CD4-positive, alpha-beta memory T cell (primary cell): ENCODE results near the gene C2CD2L. TPM values are rescaled to one million over a fixed set of nuclear protein-coding genes. Genes with fewer than 3 reads are reported as not detected.

Experiments
- CTCF ChIA-PET: fragments of 350-600 bp; sonication (Branson Sonifier 250); formaldehyde crosslinking; loops from one replicate; lab custom pipeline; 2021; ENCODE audit warnings: inconsistent platforms; ENCODE audit not compliant: partially characterized antibody; lab: Charles Lee
- POLR2A ChIA-PET: fragments of 350-600 bp; sonication (Branson Sonifier 250); formaldehyde crosslinking; loops from one replicate; lab custom pipeline; 2021; ENCODE audit not compliant: partially characterized antibody; lab: Charles Lee
- DNase-seq, 5 donors: peaks; one replicate each; pipeline versions ENCODE4 v3.0.0 to v3.0.0-alpha.2; 2020 to 2022; ENCODE audit warnings: mixed read lengths in 1 of 5
- H3K27ac ChIP-seq: one replicate; pipeline ENCODE4 v1.7.0; 2013; ENCODE audit warnings: low read depth, low read length
- H3K27me3 ChIP-seq: 2 replicates; pipeline ENCODE4 v1.7.0; 2013; ENCODE audit warnings: mild to moderate bottlenecking, low read length, moderate library complexity; ENCODE audit not compliant: insufficient read depth
- H3K36me3 ChIP-seq: 2 replicates; pipeline ENCODE4 v1.7.0; 2013; ENCODE audit warnings: mild to moderate bottlenecking, low read length, moderate library complexity; ENCODE audit not compliant: insufficient read depth
- H3K4me1 ChIP-seq: 2 replicates; pipeline ENCODE4 v1.7.0; 2013; ENCODE audit warnings: mild to moderate bottlenecking, low read length, moderate library complexity; ENCODE audit not compliant: insufficient read depth
- H3K4me3 ChIP-seq, 2 donors: one replicate each; pipeline ENCODE4 v1.7.0; 2013; ENCODE audit warnings: low read length in 2 of 2, mild to moderate bottlenecking in 1 of 2
- H3K9me3 ChIP-seq, 2 donors: one replicate each; pipeline ENCODE4 v1.7.0; 2013; ENCODE audit warnings: low read length in 2 of 2, control low read depth in 1 of 2; ENCODE audit not compliant: control insufficient read depth in 1 of 2
- H3K27ac Mint-ChIP-seq, 7 donors: one replicate each; pipeline ENCODE4 v1.8.0; 2020 to 2021; ENCODE audit warnings: mixed read lengths in 7 of 7, mild to moderate bottlenecking in 6 of 7, inconsistent platforms in 3 of 7, moderate library complexity in 3 of 7
- H3K27me3 Mint-ChIP-seq, 2 donors: one replicate each; pipeline ENCODE4 v1.8.0; 2020 to 2021; ENCODE audit warnings: mixed read lengths in 2 of 2
- H3K36me3 Mint-ChIP-seq, 2 donors: one replicate each; pipeline ENCODE4 v1.8.0; 2020 to 2021; ENCODE audit warnings: mixed read lengths in 2 of 2, inconsistent platforms in 1 of 2, mild to moderate bottlenecking in 1 of 2
- H3K4me1 Mint-ChIP-seq, 4 donors: one replicate each; pipeline ENCODE4 v1.8.0; 2020 to 2021; ENCODE audit warnings: mixed read lengths in 4 of 4, mild to moderate bottlenecking in 1 of 4
- H3K4me3 Mint-ChIP-seq, 8 donors: one replicate each; pipeline ENCODE4 v1.8.0; 2020 to 2021; ENCODE audit warnings: mixed read lengths in 8 of 8, mild to moderate bottlenecking in 7 of 8, moderate library complexity in 6 of 8, inconsistent platforms in 3 of 8
- H3K9me3 Mint-ChIP-seq, 8 donors: one replicate each; pipeline ENCODE4 v1.8.0; 2020 to 2021; ENCODE audit warnings: mixed read lengths in 8 of 8, mild to moderate bottlenecking in 5 of 8, inconsistent platforms in 3 of 8, moderate library complexity in 1 of 8
- intact Hi-C: fragments of 100-400 bp; cut with micrococcal nuclease; formaldehyde crosslinking; loops from one replicate; pipeline ENCODE4 v1.15.1; 2023
- polyA plus RNA-seq, 2 donors: library from polyadenylated mRNA; unstranded; fragments of 300-500 nt; fragmentation: Illumina TruSeq; gene quantifications; one replicate each; pipeline ENCODE4 v1.2.3, GENCODE V29; 2021
- total RNA-seq, 2 experiments: library from RNA; stranded (reverse); gene quantifications; one replicate each; pipeline ENCODE4 v1.2.3, GENCODE V29; 2021

Gene C2CD2L
- total and polyA plus RNA-seq, 4 experiments from 2014 or later: 2.6 to 37.5 (median 24.2) TPM

GRCh38 chr11:119113716-119114115 is 6.6 kb downstream of the C2CD2L start:
- CTCF ChIA-PET: no interaction called here
- no peak for DNase-seq
- intact Hi-C loops: no loop called here
- H3K9me3 ChIP-seq: no peaks in the 10 kb centered on the region
- H3K36me3 ChIP-seq: peaks cover 37% of the 10 kb centered on the region
- Mint-ChIP-seq H3K9me3 (no peaks in the 10 kb centered on the region), H3K27me3 (no peaks in the 10 kb centered on the region), H3K4me3 (peak overlapping the region in 1 of 8 donors; percentile 35), H3K36me3 (peaks cover 45 to 47% of the 10 kb centered on the region in 2 donors), H3K27ac (peak overlapping the region in 2 of 7 donors; percentile 50 to 72), H3K4me1 (peaks cover 24 to 59% (median 39%) of the 10 kb centered on the region in 4 donors)
- peaks cover 50% of the 10 kb centered on the region for H3K4me1 ChIP-seq
- H3K4me3 ChIP-seq: no peak overlapping the region
- no peaks in the 10 kb centered on the region for H3K27me3 ChIP-seq
- POLR2A ChIA-PET: interaction anchor here (1.0 to 13.3 kb wide), 4 partner anchors 7 to 46 kb away, joined by 3 to 210 read pairs (median 16); partner anchors contain the start of genes DPAGT1, HINFP and VPS11
- H3K27ac ChIP-seq: no peak overlapping the region

DNA sequence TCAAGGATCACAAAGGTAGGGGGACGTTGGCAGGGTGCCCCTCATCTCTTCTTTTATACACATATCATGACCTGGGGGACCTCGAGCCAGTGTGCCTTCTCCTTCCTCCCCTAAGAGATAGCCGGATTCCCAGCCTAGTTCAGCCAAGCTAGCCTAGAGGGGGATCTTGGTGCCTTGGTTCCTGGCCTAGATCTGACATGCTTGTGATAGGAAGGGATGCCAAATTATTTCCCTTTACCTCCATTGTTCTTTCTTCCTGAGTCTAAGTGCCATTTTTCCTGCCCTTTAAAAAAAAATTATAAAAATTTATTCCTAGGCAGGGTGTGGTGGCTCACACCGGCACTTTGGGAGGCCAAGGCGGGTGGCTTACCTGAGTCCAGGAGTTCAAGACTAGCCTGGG is 7.2 kb downstream of the C2CD2L start:
- H3K4me3 Mint-ChIP-seq: no peak overlapping the region
- H3K27ac Mint-ChIP-seq: peak overlapping the region in 3 of 7 donors; percentile 72 to 97 (median 77)
- no peak for DNase-seq
- no peaks in the 10 kb centered on the region for H3K9me3 Mint-ChIP-seq
- Histone ChIP-seq H3K9me3 (no peaks in the 10 kb centered on the region), H3K4me1 (peaks cover 44% of the 10 kb centered on the region), H3K36me3 (peaks cover 37% of the 10 kb centered on the region), H3K27me3 (no peaks in the 10 kb centered on the region), H3K27ac (no peak overlapping the region), H3K4me3 (no peak overlapping the region)
- H3K4me1 Mint-ChIP-seq: peaks cover 19 to 53% (median 33%) of the 10 kb centered on the region in 4 donors
- intact Hi-C loops: no loop called here
- POLR2A ChIA-PET: interaction anchor here (0.8 to 13.3 kb wide), 6 partner anchors 9 to 29 kb away, joined by 3 to 210 read pairs (median 28); partner anchors contain the start of genes DPAGT1 and HMBS
- peaks cover 45 to 47% of the 10 kb centered on the region in 2 donors for H3K36me3 Mint-ChIP-seq
- no peaks in the 10 kb centered on the region for H3K27me3 Mint-ChIP-seq
- CTCF ChIA-PET: no interaction called here

DNA sequence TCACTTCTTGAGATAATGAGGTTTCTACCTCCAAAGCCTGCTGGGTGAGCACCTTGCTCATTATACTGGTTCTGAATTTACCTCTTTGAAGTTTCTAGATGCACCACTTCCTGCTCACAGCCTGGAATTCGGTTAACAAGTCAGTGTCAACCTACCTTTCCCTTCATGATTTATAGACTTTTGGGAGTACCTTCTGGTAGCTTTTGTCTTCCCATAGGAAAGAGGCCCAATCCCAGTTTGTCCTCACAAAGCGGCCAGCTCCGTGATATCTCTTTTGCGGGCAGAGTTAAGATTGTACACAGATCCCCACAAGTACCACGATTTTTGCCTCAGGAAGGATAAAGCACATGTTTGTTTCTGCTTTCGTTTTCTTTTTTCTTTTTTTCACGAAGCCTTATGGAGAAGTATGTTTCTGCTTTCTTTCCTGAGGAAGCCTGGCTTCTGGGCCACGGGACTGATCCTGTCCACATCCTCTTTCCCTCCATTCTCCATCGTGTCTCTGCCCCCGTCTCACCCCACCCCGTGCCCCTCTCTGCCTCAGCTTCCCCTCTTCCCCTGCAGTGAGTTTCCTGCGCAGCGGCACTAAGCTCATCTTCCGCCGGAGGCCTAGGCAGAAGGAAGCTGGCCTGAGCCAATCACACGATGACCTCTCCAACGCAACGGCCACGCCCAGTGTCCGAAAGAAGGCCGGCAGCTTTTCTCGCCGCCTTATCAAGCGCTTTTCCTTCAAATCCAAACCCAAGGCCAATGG is 8.5 kb downstream of the C2CD2L start:
- H3K36me3 ChIP-seq: peaks cover 37% of the 10 kb centered on the region
- intact Hi-C loops: no loop called here
- peak overlapping the region; percentile 63 for H3K27ac ChIP-seq
- peak; percentile 56 to 65 (median 58) for DNase-seq
- H3K4me3 ChIP-seq: peak overlapping the region in 1 of 2 donors; percentile 38
- ChIA-PET POLR2A (interaction anchor here (0.6 to 9.3 kb wide), 10 partner anchors 9 to 205 kb away, joined by 3 to 109 read pairs (median 6); partner anchors contain the start of genes C2CD2L, DPAGT1, HMBS and VPS11), CTCF (interaction anchor here (0.6 to 1.7 kb wide), 5 partner anchors 10 to 90 kb away, joined by 3 to 5 read pairs (median 4); partner anchors contain the start of gene CBL)
- H3K4me1 ChIP-seq: peaks cover 37% of the 10 kb centered on the region
- Mint-ChIP-seq H3K27ac (peak overlapping the region; percentile 83 to 97 (median 97)), H3K9me3 (no peaks in the 10 kb centered on the region), H3K4me1 (peaks cover 17 to 51% (median 30%) of the 10 kb centered on the region in 4 donors), H3K4me3 (peak overlapping the region; percentile 75 to 87 (median 86)), H3K27me3 (no peaks in the 10 kb centered on the region), H3K36me3 (peaks cover 38 to 43% of the 10 kb centered on the region in 2 donors)
- H3K9me3 ChIP-seq: no peaks in the 10 kb centered on the region
- H3K27me3 ChIP-seq: no peaks in the 10 kb centered on the region

- intact Hi-C loops: no loop called here
- H3K36me3 Mint-ChIP-seq: peaks cover 35 to 37% of the 10 kb centered on the region in 2 donors
- CTCF ChIA-PET: interaction anchor here (1.2 to 1.7 kb wide), 4 partner anchors 10 to 90 kb away, joined by 3 to 5 read pairs (median 4); partner anchors contain the start of gene CBL
Observed at GRCh38 chr11:119116235-119116594, 9.1 kb downstream of the C2CD2L start.

DNA sequence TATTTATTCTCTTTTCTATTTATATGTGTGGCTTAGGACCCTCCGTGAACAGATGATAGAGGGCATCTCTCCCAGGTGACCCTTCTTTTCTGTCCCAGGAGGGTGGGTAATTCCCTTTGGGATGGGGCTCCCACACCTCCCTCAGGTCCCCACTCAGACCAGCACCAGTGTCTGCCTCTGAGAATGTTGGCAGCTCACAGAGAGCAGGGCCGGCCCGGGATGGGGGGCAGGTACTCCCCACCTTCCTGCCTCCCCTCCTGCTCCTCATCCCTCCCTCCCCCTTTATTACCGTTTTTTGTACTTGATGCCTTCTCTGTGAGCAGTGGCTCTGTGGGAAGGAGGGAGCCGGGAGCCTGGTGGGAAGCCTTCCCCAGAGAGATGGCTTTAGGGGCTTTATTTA is 9.5 kb downstream of the C2CD2L start:
- Histone ChIP-seq H3K9me3 (no peaks in the 10 kb centered on the region), H3K36me3 (peaks cover 28% of the 10 kb centered on the region), H3K27me3 (no peaks in the 10 kb centered on the region), H3K4me1 (peaks cover 42% of the 10 kb centered on the region), H3K4me3 (no peak overlapping the region), H3K27ac (peak overlapping the region; percentile 63)
- Mint-ChIP-seq H3K9me3 (no peaks in the 10 kb centered on the region), H3K4me3 (peak overlapping the region in 4 of 8 donors; percentile 24 to 53 (median 38)), H3K4me1 (peaks cover 23 to 59% (median 32%) of the 10 kb centered on the region in 4 donors), H3K27ac (peak overlapping the region in 4 of 7 donors; percentile 32 to 88 (median 80)), H3K27me3 (no peaks in the 10 kb centered on the region), H3K36me3 (peaks cover 31 to 35% of the 10 kb centered on the region in 2 donors)
- ChIA-PET POLR2A (interaction anchor here (0.6 to 9.3 kb wide), 6 partner anchors 9 to 49 kb away, joined by 3 to 109 read pairs (median 22); partner anchors contain the start of genes C2CD2L, DPAGT1, HMBS and VPS11), CTCF (interaction anchor here (1.2 to 1.7 kb wide), 4 partner anchors 10 to 89 kb away, joined by 3 to 5 read pairs (median 4); partner anchors contain the start of gene CBL)
- no peak for DNase-seq
- intact Hi-C loops: no loop called here

More at GRCh38 chr11:119116235-119116594, 9.1 kb downstream of the C2CD2L start:
- Histone ChIP-seq H3K9me3 (no peaks in the 10 kb centered on the region), H3K36me3 (peaks cover 31% of the 10 kb centered on the region), H3K27me3 (no peaks in the 10 kb centered on the region), H3K27ac (peak overlapping the region; percentile 63), H3K4me3 (no peak overlapping the region), H3K4me1 (peaks cover 42% of the 10 kb centered on the region)
- Mint-ChIP-seq H3K9me3 (no peaks in the 10 kb centered on the region), H3K27me3 (no peaks in the 10 kb centered on the region), H3K4me3 (peak overlapping the region; percentile 36 to 87 (median 84)), H3K27ac (peak overlapping the region in 6 of 7 donors; percentile 83 to 97 (median 97)), H3K4me1 (peaks cover 22 to 56% (median 33%) of the 10 kb centered on the region in 4 donors)
- DNase-seq: no peak
- POLR2A ChIA-PET: interaction anchor here (1.2 to 9.3 kb wide), 8 partner anchors 9 to 205 kb away, joined by 3 to 109 read pairs (median 10); partner anchors contain the start of genes C2CD2L, DPAGT1, HMBS and VPS11

DNA sequence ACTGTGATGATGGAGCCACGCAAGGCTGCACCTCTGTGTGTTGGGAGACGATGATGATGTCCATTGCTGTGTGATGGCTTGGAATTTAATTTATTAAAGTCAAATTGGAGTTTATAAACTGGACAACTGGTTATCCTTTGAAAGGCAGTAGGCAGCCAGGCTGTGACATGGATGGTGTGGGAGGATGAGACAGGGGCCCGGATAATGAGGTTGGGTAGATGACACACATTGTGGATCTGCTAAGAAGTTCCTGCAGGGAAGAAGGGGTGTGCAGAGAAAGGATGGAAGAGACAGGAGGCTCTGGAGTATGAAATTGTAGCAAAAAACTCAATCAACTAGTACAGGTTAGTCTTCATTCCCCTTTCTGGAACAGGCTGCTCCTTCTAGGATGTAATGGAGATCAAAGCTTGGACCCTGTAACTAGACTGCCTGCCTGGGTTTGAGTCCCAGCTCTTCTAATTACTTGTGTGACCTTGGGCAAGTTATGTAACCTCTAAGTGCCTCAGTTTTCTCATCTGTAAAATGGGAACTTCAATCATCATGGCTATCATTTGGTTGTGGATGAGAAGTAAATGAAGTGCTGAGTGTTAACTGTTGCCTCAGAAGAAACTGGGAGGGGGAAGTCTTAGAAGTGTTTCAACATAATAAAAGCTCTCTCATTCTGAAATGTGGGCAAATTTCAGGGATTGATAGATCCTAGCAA is 10.0 kb downstream of the C2CD2L start:
- Mint-ChIP-seq H3K36me3 (peaks cover 27 to 36% of the 10 kb centered on the region in 2 donors), H3K27ac (peak overlapping the region in 6 of 7 donors; percentile 32 to 88 (median 76)), H3K4me1 (peaks cover 24 to 61% (median 33%) of the 10 kb centered on the region in 4 donors), H3K9me3 (no peaks in the 10 kb centered on the region), H3K27me3 (no peaks in the 10 kb centered on the region), H3K4me3 (peak overlapping the region in 2 of 8 donors; percentile 47 to 49)
- no peak for DNase-seq
- H3K27ac ChIP-seq: no peak overlapping the region
- H3K27me3 ChIP-seq: no peaks in the 10 kb centered on the region
- ChIA-PET CTCF (interaction anchor here (1.0 to 1.9 kb wide), 5 partner anchors 8 to 89 kb away, joined by 3 to 6 read pairs (median 5); partner anchors contain the start of genes CBL and DPAGT1), POLR2A (interaction anchor here (0.6 to 9.3 kb wide), 5 partner anchors 9 to 32 kb away, joined by 3 to 118 read pairs (median 32); partner anchors contain the start of genes C2CD2L, DPAGT1 and HMBS)
- peaks cover 45% of the 10 kb centered on the region for H3K4me1 ChIP-seq
- no peaks in the 10 kb centered on the region for H3K9me3 ChIP-seq
- no peak overlapping the region for H3K4me3 ChIP-seq
- intact Hi-C loops: no loop called here
- peaks cover 22% of the 10 kb centered on the region for H3K36me3 ChIP-seq
